NCI-H69 (cell line): ENCODE measurements around the gene TSHZ1.
"Not testable (repeated sequence)": the region's sequence is repeated elsewhere in the genome, so short reads cannot be mapped to it uniquely, and the experiment has no call there.

ENCODE experiments used
- DNase-seq: peaks from one replicate; lab custom pipeline; 2025; lab: John Stamatoyannopoulos, UW

The TSHZ1 gene

GRCh38 chr18:75316223-75316622 lies 105.6 kb downstream of the TSHZ1 start:
- DNase-seq: no peak

DNA sequence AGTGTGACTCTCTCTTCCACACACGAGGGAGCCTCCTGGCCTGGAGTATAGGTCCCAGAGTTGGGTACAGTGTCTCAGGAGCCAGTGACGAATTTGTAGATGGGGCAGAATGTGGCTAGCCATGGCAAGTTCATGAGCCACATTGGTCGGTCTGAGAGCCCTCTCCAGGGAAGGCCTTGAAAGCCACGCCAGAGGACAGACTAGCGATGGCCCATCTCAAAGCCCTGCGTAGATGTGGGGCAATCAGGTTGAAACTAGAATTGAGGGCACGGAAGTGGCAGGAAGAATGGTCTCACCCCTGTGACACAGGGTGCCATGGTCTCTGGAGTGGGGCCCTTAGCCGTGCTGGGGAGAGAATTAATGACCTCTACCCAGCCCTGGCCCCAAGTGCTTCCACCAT lies 106.2 kb downstream of the TSHZ1 start:
- no peak for DNase-seq

GRCh38 chr18:75317300-75317699 lies 106.7 kb downstream of the TSHZ1 start:
- DNase-seq: no peak

GRCh38 chr18:75317703-75318102 lies 107.1 kb downstream of the TSHZ1 start:
- DNase-seq: no peak

GRCh38 chr18:75319905-75320304 lies 109.3 kb downstream of the TSHZ1 start:
- DNase-seq: no peak

DNA sequence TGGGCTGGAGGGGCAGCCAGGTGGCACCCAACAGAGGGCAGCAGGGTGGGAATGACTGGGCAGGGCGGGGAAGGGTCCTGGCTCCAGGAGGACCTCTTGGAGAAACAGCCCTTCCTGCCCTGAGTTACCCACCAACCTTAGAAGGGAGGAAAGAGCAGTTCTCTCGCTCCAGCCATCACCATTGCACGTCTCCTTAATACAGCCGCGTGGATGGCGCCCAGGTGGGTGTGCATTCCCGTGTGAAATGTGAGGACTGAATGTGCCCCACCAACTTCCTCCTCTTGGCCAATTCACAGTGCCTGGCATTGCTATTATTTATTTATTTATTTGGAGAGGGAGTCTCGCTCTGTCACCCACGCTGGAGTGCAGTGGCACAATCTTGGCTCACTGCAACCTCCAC lies 109.9 kb downstream of the TSHZ1 start:
- DNase-seq: no peak

- no peak for DNase-seq
Measured at GRCh38 chr18:75321431-75321830, 110.8 kb downstream of the TSHZ1 start.

DNA sequence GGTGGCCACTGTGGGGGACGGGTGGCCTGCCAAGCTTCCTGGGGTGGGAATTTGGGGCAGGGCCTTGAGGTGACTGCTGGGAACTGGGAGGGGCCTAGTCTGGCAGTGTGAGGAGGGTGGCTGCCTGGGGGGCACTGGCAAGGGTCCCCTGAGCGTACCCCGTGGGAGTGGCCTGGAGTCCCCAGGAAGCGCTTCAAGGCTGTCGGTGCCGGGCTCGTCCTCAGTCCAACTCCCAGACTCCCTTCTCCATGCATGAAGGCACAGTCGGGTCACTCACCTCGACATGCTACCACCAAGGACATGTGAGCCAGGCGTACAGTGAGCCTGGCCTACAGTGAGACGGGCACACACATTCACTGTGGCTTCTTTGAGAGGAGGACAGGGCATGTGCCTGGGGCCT lies 111.6 kb downstream of the TSHZ1 start:
- DNase-seq: no peak

GRCh38 chr18:75323821-75324585 lies 113.4 kb downstream of the TSHZ1 start:
- no peak for DNase-seq

- no peak for DNase-seq
Measured at GRCh38 chr18:75324686-75325257, 114.2 kb downstream of the TSHZ1 start.

DNA sequence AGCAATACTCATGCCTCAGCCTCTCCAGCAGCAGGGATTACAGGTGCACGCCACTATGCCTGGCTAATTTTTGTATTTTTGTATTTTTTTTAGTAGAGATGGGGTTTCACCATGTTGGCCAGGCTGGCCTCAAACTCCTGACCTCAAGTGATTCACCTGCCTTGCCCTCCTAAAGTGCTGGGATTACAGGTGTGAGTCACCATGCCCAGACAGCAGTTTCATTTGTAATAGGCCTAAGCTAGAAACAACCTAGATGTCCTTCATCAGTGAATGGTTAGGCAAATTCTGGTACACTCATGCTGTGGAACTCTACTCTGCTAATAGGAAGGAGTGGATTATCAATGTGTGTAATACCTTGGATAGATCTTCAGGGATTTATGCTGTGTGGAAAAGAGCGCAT lies 119.2 kb downstream of the TSHZ1 start:
- DNase-seq: not testable (repeated sequence)

DNA sequence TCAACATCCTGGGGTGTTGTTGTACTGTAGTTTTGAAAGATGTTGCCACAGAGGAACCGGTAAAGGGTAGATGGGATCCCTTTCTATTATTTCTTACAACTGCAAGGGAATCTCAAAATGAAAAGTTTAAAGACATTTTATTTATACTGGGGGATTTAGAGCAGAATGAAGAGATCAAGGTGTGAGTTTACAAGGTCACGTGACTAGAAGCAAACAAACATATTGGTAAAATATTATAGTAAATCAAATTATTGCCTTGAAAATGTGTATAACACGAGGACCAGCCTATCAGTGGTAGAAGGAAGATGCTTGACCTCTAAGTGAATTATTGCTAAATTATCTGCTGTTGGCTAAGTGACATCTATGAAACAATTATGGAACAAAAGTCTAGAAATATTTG lies 119.7 kb downstream of the TSHZ1 start:
- DNase-seq: no peak

DNA sequence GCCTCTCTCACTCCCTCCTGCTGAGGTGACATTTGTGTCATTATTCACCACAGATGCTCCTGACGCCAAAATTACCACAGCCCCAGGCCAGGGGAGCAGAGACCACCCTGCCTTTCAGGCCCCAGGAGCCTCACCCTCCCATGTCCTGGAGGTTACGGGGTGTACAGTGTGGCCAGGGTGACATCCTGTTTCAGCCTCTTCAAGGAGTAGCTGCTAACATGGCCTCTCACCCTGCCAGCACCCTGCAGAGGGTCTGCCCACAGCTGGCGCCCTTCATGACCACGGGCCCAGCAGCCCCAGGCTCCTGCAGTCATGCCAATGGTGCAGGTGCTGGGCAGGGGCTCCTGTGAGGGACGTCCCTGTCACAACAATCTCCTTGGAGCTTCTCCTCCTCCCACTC lies 124.3 kb downstream of the TSHZ1 start:
- DNase-seq: no peak

GRCh38 chr18:75335511-75335910 lies 124.9 kb downstream of the TSHZ1 start:
- DNase-seq: no peak

DNA sequence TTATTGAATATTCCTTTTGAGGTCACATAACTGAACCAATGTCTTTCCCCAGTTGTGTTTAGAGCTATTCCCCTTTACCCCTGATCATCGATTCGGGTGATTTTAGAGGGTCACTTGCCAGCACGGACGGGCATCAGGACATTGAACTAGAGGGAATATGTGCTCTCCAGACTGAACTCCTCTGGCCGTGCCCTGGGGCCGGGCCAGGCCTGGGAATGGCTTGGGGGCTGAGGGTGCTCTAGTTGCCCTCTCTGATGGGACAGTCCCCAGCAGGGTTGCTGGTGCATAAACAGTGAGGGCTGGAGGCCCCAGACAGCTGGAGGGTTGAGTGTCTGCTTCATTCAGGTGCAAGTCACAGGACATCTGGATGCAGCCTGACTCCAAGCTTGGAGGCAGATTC lies 126.2 kb downstream of the TSHZ1 start:
- no peak for DNase-seq

- DNase-seq: no peak
Measured at GRCh38 chr18:75337348-75337747, 126.8 kb downstream of the TSHZ1 start.

DNA sequence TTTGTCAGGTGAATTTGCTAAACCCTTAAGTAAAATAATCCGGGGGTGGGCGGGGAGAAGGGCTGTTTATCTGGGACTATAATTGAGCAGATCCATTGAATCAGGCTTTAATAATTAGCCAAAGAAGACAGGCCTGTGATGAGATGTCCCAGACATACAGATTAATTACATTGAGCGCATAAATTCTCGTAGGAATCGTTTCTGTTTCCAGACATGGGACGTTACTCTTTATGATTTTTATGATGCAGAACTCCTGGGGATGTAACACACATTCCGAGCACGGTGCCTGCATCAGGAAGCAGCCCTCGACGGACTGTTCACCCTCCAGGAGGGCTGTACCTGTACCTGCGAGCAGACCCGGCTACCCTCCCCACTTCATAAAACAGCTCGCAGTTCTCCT lies 128.0 kb downstream of the TSHZ1 start:
- DNase-seq: no peak
